HG03565 (cell line): Measurements from ENCODE around the gene ANKMY1.

Experiments used
- ATAC-seq: cut with Tn5 transposase; IDR thresholded peaks from one replicate; pipeline ENCODE4 v1.9.1; 2021; ENCODE audit warnings: mild to moderate bottlenecking, moderate library complexity; ENCODE audit not compliant: unreplicated experiment

Gene ANKMY1

GRCh38 chr2:240581811-240582210 lies 24.0 kb upstream of the ANKMY1 start:
- ATAC-seq, result no peak

- no peak for ATAC-seq
Measured at GRCh38 chr2:240579771-240580614, 22.2 kb upstream of the ANKMY1 start.

- no peak for ATAC-seq
Measured at GRCh38 chr2:240579071-240579762, 21.4 kb upstream of the ANKMY1 start.

DNA sequence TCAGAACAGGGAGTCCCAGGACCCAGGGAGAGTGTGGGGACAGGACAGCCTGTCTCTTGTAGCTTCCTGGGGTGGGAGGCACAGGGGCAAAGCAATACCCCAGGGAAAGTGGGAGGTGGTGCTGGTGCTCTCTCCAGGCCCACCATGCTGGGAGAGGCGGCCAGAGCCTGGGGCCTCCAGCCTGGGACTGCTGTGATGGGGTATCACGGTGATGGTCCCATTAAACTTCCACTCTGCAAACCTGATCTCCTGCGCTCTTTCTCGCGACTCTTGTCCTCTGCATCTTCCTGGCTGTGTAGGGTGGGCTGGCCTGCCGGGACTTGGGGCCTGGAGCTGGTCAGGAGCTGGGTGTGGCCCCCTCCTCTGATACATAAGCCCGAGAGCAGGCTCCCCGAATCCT lies 20.7 kb upstream of the ANKMY1 start:
- ATAC-seq, result no peak

DNA sequence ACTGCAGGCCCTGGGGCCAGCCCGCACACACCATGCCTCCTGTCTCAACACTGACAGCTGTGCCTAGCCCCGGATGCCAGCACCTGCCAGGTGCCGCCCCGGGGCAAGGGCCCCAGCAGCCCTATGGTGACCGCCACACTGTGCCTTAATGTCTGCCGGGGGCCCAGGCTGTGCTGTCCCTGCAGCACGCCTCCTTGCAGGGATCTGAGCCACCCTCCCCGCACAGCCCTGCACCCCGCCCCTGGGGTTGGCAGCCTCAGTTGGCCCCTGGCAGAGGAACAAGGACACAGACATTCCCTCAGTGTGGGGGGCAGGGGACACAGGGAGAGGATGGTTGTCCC lies 20.3 kb upstream of the ANKMY1 start:
- ATAC-seq, result no peak

DNA sequence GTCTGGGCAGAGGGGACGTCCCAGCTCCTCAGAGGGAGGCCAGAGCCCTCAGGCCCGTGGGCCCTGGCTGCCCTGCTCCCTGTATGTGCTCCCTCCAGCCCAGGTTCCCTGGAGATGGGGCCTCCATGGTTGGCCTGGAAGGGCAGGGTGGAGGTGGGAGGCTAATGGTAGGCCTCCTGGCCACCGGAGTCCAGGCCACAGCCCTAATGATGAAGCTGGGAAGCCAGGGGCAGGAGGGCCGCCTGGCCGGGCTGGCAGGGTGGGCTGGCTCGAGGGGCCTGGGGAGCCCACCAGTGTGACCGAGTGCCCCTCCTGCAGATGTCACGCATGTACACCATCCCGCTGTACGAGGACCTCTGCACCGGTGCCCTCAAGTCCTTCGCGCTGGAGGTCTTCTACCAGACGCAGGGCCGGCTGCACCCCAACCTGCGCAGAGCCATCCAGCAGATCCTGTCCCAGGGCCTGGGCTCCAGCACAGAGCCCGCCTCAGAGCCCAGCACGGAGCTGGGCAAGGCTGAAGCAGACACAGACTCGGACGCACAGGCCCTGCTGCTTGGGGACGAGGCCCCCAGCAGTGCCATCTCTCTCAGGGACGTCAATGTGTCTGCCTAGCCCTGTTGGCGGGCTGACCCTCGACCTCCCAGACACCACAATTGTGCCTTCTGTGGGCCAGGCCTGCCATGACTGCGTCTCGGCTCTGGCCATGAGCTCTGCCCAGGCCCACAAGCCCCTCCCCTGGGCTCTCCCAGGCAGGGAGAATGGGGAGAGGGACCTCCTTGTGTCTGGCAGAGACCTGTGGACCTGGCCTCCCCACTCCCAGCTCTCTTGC lies 19.7 kb upstream of the ANKMY1 start:
- ATAC-seq, result no peak

GRCh38 chr2:240576436-240577205 lies 18.8 kb upstream of the ANKMY1 start:
- no peak for ATAC-seq

- no peak for ATAC-seq
Measured at GRCh38 chr2:240576036-240576435, 18.2 kb upstream of the ANKMY1 start.

DNA sequence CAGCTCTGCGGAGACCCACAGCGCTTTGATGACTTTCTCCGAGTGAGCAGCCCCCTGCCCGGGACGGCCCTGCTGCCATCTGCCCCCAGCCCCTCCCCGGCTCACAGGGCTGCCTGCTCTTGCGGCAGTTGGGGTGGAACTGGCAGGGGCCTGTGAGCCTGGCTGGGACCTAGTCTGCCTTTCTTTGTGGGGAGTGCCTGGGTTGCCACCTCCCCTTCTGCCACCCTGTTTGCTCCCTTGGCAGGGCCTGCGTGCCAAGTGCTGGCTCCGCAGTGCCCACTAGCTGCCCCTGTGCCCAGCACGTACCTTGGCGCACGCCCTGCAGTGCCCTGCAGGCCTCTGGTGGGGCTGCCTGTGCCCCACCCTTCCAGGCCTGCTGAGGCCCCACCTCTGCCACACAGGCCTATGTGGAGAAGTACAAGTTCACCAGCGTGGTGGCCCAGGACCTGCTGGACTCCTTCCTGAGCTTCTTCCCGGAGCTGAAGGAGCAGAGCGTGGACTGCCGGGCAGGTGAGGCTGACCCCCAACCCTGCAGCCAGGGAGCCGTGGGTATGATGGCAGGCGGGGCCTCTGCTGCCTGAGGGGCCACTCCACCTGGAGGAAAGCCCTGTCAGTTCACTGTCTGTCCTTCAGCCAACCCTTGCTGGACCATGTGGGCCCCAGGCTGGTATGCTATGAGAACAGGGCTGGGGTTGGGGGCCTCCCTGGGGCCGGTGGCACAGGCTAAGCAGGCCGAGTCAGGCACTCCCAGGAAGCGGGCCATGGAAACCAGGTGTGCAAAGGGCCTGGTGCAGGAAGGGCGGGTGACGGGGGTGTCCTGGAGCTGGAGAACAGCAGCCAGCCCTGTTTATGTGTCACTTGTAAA lies 17.5 kb upstream of the ANKMY1 start:
- ATAC-seq, result no peak

- ATAC-seq, result no peak
Measured at GRCh38 chr2:240574386-240575100, 16.8 kb upstream of the ANKMY1 start.

DNA sequence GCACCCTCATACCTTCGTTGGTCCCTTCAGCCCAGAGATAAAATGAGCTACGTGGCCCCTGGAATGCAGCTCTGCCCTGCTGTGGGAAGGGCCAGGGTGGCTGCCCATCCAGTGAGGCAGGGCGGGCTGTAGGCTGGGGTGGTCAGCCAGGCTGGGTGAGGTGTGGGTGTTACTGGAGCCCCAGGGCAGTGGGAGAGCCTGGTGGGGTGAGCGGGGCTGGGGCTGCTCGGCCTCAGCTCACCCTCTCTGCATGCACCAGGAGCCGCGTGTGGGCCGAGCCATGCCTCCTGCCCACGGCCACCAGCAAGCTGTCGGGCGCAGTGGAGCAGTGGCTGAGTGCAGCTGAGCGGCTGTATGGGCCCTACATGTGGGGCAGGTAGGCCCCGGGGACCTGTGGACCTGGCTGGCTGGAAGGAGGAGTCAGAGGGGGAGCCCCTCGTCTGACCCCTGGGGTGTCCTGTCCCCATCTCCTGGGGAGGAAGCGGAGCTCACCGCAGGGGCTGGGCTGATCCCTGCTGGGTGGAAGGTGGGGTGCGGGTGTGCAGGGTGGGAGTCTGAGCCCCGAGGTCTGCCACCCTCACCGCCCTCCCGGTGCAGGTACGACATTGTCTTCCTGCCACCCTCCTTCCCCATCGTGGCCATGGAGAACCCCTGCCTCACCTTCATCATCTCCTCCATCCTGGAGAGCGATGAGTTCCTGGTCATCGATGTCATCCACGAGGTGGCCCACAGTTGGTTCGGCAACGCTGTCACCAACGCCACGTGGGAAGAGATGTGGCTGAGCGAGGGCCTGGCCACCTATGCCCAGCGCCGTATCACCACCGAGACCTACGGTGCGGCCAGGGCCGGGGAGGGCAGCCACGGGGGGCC lies 16.0 kb upstream of the ANKMY1 start:
- no peak for ATAC-seq

DNA sequence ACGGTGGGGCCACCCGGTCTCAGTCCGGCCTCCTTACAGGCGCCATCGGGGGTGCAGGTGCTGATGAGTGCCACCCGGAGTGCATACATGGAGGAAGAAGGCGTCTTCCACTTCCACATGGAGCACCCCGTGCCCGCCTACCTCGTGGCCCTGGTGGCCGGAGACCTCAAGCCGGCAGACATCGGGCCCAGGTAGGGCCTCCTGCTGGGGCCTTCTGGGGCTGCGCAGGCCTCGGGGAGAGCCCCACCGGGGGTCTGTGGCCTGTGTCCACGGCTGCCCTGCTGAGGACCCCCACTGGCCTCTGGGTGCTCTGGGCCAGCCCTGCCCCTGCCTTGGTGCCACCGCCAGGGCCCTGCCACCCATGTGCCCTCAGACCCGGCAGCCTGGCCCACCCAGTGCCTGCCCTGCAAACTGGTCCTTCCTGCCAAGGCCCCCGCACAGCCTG lies 15.3 kb upstream of the ANKMY1 start:
- no peak for ATAC-seq

DNA sequence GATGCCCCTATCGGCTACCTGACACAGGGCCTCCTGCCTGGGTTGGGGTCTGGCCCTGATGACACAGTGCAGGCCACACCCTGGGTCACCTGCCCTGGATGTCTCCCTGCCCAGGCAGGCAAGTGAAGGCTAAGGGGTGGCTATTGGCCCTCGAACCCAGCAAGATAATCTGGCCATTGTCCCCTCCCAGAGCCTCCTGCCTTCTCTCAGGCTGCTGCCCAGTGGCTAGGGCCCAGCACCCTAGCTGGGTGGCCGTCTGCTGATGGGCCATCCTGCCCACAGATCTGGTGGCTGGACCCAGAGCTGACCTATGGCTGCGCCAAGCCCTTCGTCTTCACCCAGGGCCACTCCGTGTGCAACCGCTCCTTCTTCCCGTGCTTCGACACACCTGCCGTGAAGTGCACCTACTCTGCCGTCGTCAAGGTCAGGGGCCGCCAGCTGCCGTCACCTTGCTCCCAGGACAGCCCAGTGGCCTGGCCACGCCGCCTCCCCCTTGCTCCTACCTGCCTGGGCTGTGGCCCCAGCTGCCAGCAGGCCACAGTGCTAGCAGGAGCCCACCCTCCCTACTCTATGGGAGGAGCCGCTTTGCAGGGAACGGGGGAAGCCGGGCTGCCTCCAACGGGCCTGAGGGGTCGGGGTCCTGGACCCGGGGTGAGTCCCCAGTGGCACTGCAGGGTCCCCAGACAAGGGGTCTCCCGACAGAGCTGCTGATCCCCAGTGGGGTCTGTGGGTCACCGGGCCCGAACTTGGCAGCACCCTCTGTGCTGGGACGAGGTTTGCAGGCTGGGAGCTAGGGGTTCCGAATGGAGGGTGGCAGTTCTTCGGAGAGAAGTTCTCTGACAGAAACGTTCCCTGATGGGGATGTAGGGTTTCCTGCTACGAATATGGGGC lies 14.6 kb upstream of the ANKMY1 start:
- ATAC-seq, result no peak

GRCh38 chr2:240571314-240571973 lies 13.7 kb upstream of the ANKMY1 start:
- ATAC-seq, result no peak

DNA sequence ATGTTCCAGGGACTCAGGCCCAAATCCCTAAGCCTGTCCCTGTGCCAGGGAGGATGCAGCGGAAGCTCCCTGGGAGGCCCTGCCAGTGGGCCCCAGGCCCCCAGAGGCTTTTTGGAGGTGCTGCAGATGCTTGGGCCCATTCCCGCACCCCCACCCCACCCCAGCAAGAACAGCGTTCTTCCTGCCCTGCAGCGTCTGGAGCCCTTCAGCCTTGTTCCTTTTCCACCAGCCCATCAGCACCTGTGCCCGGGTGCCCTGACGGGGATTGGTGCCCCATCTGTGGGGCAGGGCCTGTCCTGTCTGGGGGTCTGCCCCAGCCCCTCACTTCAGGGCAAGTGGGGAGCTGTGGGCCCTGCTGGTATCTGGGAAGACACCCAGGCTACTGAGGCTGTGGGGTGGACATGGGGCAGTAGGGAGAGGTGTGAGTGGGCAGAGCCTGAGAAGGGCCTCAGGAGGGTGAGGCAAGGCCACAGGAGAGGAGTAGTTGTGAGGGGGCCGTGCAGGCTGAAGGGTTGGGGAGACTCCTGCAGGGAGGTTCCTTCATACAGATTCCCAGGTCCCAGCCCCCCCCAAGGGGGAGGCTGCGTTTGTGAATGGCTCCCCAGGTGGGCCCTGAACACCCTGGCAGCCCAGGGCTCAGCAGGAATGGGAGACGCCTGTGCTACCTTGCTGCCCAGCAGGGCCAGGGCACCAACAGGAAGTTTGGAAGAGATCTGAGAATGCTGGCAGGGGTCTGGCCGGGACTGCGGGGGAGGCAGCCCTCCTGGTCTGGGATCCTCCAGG lies 12.9 kb upstream of the ANKMY1 start:
- ATAC-seq, result no peak

DNA sequence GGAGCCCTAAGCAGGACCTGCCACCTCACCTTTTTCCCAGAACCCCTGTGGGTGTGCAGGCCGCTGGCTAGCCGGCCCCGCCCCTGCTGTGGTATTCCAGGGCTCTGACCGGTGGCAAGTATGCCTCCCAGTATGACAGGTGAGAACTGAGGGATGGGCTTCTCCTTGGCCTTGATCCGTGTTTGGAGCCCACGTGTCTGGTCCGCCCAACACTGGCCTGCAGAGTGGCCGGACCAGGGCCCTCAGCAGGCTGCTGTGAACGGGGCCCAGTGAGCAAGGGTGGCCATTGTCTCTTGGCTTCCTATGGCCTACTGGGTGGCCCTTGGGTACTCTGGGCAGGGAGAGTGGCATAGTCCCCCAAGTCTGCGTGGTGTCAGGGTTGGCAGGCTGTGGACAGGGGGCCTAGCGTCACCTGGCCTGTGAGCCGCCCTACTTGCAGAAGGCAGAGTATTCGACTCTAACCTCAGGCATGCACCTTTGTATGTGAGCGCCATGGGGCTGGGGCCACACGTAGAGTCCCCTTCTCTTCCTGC lies 12.3 kb upstream of the ANKMY1 start:
- ATAC-seq, result no peak
